ENCODE measurements around the gene SEMA5A.

GRCh38 chr5:9460885-9461645 is 84.8 kb downstream of the SEMA5A start:
- TF ChIP-seq, protein P1, sequence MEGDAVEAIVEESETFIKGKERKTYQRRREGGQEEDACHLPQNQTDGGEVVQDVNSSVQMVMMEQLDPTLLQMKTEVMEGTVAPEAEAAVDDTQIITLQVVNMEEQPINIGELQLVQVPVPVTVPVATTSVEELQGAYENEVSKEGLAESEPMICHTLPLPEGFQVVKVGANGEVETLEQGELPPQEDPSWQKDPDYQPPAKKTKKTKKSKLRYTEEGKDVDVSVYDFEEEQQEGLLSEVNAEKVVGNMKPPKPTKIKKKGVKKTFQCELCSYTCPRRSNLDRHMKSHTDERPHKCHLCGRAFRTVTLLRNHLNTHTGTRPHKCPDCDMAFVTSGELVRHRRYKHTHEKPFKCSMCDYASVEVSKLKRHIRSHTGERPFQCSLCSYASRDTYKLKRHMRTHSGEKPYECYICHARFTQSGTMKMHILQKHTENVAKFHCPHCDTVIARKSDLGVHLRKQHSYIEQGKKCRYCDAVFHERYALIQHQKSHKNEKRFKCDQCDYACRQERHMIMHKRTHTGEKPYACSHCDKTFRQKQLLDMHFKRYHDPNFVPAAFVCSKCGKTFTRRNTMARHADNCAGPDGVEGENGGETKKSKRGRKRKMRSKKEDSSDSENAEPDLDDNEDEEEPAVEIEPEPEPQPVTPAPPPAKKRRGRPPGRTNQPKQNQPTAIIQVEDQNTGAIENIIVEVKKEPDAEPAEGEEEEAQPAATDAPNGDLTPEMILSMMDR (IDR thresholded peaks at IDR 0.05), result no peak
- no peak for TF ChIP-seq POLR2A (IDR thresholded peaks at IDR 0.05)
